AG04450 (cell line): ENCODE data around the gene PLEKHJ1. TPM values are rescaled to one million over a fixed set of nuclear protein-coding genes. Genes with fewer than 3 reads are reported as not detected.

ENCODE experiments used
- CTCF ChIA-PET: fragments of 300-600, 350-600 bp; formaldehyde crosslinking; extraction: SDS; loops from one replicate; lab custom pipeline; 2022; ENCODE audit warnings: antibody characterized with exemption, inconsistent platforms; lab: Charles Lee
- POLR2A ChIA-PET: fragments of 350-600 bp; formaldehyde crosslinking; extraction: SDS; loops from one replicate; lab custom pipeline; 2021; ENCODE audit warnings: antibody characterized with exemption, inconsistent platforms; lab: Yijun Ruan, JAX
- DNase-seq: peaks from one replicate; pipeline ENCODE4 v3.0.0-alpha.2; 2011; ENCODE audit warnings: low read depth, low spot score
- H3K27ac ChIP-seq: one replicate; pipeline ENCODE4 v1.5.1; 2012; ENCODE audit warnings: low read depth, low read length, control low read depth
- H3K27me3 ChIP-seq: one replicate; pipeline ENCODE4 v1.6.0; 2012; ENCODE audit warnings: low read length; ENCODE audit not compliant: control insufficient read depth, insufficient read depth
- H3K4me3 ChIP-seq: 2 replicates; pipeline ENCODE4 v1.5.1; 2011; ENCODE audit warnings: mild to moderate bottlenecking, low read depth, low read length, control low read depth
- H3K9me3 ChIP-seq: 2 replicates; pipeline ENCODE4 v1.5.1; 2012; ENCODE audit warnings: low read length; ENCODE audit not compliant: control insufficient read depth, insufficient read depth
- CTCF ChIP-seq: IDR thresholded peaks from 2 replicates; pipeline ENCODE4 v1.5.1; 2011; ENCODE audit warnings: low read depth, low read length, control low read depth, inconsistent platforms
- polyA plus RNA-seq: library from polyadenylated mRNA; depleted of rRNA; stranded (reverse); fragments of >200 nt; gene quantifications from 2 replicates; pipeline ENCODE4 v1.2.3, GENCODE V29; 2011

PLEKHJ1 gene
- polyA plus RNA-seq, 1 experiment, result 38.7 TPM

- no peak for TF ChIP-seq CTCF
- H3K4me3 ChIP-seq, result no peak overlapping the region
- ChIA-PET CTCF (no interaction called here), POLR2A (no interaction called here)
- no peak overlapping the region for H3K27ac ChIP-seq
- H3K27me3 ChIP-seq, result no peaks in the 10 kb centered on the region
- DNase-seq, result no peak
- H3K9me3 ChIP-seq, result no peaks in the 10 kb centered on the region; the same call in 1 of the 2 replicates
Measured at GRCh38 chr19:2219726-2220125, 16.4 kb downstream of the PLEKHJ1 start.

DNA sequence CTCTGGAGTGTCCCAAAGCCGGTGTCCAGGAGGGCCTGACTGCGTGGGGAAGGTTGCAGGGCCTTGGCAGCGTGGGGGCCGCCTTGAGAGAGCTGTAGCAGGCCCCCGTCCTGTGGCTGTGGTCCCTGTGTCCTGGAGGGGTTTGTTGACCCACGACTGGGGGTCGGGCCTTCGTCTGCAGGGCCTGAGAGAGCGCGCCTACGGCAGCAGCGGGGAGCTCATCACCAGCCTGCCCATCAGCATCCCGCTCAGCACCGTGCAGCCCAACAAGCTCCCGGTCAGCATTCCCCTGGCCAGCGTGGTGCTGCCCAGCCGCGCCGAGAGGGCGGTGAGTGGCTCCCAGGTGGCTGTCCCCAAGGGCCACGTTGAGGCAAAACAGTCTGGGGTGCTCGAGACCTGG, 18.5 kb downstream of the PLEKHJ1 start:
- CTCF ChIA-PET, result no interaction called here
- no peak for DNase-seq
- Histone ChIP-seq H3K9me3 (no peaks in the 10 kb centered on the region; the same call in 1 of the 2 replicates), H3K27me3 (no peaks in the 10 kb centered on the region), H3K27ac (no peak overlapping the region), H3K4me3 (no peak overlapping the region)
- no peak for TF ChIP-seq CTCF
- POLR2A ChIA-PET, result no interaction called here

DNA sequence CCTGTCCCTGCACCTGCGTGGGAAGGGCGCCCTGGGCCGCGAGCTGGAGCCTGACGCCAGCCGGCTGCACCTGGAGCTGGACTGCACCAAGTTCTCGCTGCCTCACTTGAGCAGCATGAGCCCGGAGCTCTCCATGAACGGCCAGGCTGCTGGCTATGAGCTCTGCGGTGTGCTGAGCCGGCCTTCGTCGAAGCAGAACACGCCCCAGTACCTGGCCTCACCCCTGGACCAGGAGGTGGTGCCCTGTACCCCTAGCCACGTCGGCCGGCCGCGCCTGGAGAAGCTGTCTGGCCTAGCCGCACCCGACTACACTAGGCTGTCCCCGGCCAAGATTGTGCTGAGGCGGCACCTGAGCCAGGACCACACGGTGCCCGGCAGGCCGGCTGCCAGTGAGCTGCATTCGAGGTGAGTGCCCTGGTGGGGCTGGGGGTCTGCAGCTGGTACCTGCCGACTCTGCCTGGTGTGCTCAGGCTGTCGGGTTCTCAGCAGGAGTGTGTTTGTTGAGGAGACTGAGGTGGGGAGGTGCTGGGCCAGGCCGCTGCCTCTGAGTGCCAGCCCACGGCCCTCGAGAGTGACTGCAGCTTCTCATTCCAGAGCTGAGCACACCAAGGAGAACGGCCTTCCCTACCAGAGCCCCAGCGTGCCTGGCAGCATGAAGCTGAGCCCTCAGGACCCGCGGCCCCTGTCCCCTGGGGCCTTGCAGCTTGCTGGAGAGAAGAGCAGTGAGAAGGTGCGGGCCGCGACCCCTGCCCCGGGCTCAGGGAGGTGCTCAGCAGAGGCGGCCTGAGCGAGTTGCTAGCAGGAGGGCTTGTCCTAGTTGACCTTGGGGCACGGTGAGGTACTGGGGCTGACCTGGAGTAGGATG, 19.5 kb downstream of the PLEKHJ1 start:
- no peak for TF ChIP-seq CTCF
- Histone ChIP-seq H3K4me3 (no peak overlapping the region), H3K27ac (no peak overlapping the region), H3K9me3 (no peaks in the 10 kb centered on the region; the same call in 1 of the 2 replicates), H3K27me3 (no peaks in the 10 kb centered on the region)
- POLR2A ChIA-PET, result interaction anchor here (0.5 kb wide), 1 partner anchor 44 kb away, joined by 5 read pairs; no protein-coding TSS in a partner anchor
- CTCF ChIA-PET, result no interaction called here
- DNase-seq, result no peak

DNA sequence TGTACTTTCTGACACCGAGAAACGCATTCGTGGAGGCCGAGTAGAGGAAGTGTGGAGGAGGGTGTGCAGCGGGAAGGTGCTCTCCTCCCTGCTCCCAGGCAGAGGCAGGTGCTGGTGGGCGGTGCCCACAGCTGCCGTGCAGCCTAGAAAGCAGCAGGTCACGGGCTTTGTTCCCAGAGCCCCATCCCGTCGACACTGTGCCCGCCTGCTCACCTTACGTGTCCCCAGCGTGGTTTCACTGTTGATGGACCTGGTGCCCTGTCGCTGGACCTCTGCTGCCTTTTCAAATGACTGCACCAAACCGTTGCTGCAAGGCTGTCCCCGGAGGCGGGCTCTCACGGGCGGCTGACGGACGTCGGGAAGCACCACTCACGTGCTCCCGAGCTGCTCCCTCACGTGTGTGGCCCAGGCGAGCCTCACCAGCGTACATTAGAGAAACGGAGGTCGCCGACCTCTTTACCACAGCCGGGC, 20.8 kb downstream of the PLEKHJ1 start:
- H3K9me3 ChIP-seq, result no peaks in the 10 kb centered on the region; the same call in 1 of the 2 replicates
- H3K27me3 ChIP-seq, result no peaks in the 10 kb centered on the region
- ChIA-PET CTCF (interaction anchor here (0.5 to 1.2 kb wide), 2 partner anchors 59 to 284 kb away, joined by 4 to 5 read pairs; no protein-coding TSS in a partner anchor), POLR2A (no interaction called here)
- no peak overlapping the region for H3K4me3 ChIP-seq
- H3K27ac ChIP-seq, result no peak overlapping the region
- TF ChIP-seq CTCF, result no peak
- no peak for DNase-seq

DNA sequence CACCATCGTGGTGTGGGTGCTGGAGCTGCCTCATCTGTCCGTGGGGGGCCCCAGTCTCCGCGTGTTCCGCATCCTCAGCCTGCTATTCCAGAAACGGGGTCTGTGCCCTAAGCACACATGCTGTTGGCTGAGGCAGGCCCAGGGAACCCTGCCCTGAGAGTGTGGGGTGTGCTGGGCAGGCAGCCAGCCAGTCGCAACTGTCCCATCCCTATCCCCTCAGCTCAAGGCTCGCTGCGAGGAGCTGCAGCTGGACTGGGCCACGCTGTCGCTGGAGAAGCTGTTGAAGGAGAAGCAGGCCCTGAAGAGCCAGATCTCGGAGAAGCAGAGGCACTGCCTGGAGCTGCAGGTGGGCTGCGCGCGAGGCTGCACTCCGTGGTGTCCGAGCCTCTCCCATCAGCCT, 21.9 kb downstream of the PLEKHJ1 start:
- H3K27ac ChIP-seq, result no peak overlapping the region
- no peak for DNase-seq
- no peak for TF ChIP-seq CTCF
- POLR2A ChIA-PET, result interaction anchor here (0.6 kb wide), 1 partner anchor 22 kb away, joined by 5 read pairs; no protein-coding TSS in a partner anchor
- CTCF ChIA-PET, result interaction anchor here (1.2 kb wide), 1 partner anchor 58 kb away, joined by 5 read pairs; no protein-coding TSS in a partner anchor
- H3K4me3 ChIP-seq, result no peak overlapping the region
- no peaks in the 10 kb centered on the region; the same call in 1 of the 2 replicates for H3K9me3 ChIP-seq
- no peaks in the 10 kb centered on the region for H3K27me3 ChIP-seq
